ENCODE measurements around the gene ACVRL1.

GRCh38 chr12:51874486-51874885 lies 32.8 kb upstream of the ACVRL1 start:
- TF ChIP-seq CTCF (IDR thresholded peaks at IDR 0.05; ENCODE audit: low read depth, low read length, missing input control) (no peak), YY1 (IDR thresholded peaks at IDR 0.05) (no peak), ATF3 (IDR thresholded peaks at IDR 0.05) (no peak), RAD21 (IDR thresholded peaks at IDR 0.05) (no peak), SP1 (IDR thresholded peaks at IDR 0.05) (no peak), HNF4G (IDR thresholded peaks at IDR 0.05) (no peak), MAX (IDR thresholded peaks at IDR 0.05) (no peak), TAF1 (conservative IDR thresholded peaks at IDR 0.05) (no peak), HNF4A (conservative IDR thresholded peaks at IDR 0.05) (no peak), REST (IDR thresholded peaks at IDR 0.05) (no peak), FOXA2 (IDR thresholded peaks at IDR 0.05) (no peak), RXRA (IDR thresholded peaks at IDR 0.05) (no peak), JUND (IDR thresholded peaks at IDR 0.05) (no peak), EGR1 (IDR thresholded peaks at IDR 0.05; ENCODE audit: low read depth in 2 of 2) (no peak)

Data from liver (tissue), 3 donors.